ENCODE data around the gene PGP. TPM values are rescaled to one million over a fixed set of nuclear protein-coding genes. Genes with fewer than 3 reads are reported as not detected.

Gene PGP
- polyA plus RNA-seq, 3 donors from 2014 or later: 10.4 to 18.4 (median 17.7) TPM

DNA sequence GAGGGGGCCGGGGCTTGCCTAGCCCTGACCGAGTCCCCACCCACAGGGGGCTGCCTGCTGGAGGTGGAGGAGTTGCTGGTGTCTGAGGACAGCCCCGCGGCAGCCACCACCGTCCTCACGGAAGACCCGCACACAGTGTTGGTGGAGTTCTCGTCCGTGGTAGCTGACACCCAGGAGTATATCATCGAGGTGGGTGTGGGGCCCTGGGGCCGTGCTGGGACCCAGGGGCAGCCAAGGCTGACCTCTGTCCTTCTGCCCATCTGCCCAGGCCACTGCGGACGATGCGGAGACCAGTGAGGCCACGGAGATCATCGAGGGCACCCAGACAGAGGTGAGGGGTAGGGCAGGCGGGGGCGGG lies 20.2 kb upstream of the PGP start:
- Mint-ChIP-seq H3K27me3 (ENCODE audit: low read depth in 3 of 3) (peaks cover 2 to 3% (median 2%) of the 10 kb centered on the region in 3 donors), H3K4me3 (no peak overlapping the region), H3K27ac (no peak overlapping the region), H3K4me1 (peaks cover 0 to 2% of the 10 kb centered on the region in 2 donors), H3K9me3 (no peaks in the 10 kb centered on the region), H3K36me3 (peaks cover 0 to 8% (median 4%) of the 10 kb centered on the region in 3 donors)
- no peak for DNase-seq

DNA sequence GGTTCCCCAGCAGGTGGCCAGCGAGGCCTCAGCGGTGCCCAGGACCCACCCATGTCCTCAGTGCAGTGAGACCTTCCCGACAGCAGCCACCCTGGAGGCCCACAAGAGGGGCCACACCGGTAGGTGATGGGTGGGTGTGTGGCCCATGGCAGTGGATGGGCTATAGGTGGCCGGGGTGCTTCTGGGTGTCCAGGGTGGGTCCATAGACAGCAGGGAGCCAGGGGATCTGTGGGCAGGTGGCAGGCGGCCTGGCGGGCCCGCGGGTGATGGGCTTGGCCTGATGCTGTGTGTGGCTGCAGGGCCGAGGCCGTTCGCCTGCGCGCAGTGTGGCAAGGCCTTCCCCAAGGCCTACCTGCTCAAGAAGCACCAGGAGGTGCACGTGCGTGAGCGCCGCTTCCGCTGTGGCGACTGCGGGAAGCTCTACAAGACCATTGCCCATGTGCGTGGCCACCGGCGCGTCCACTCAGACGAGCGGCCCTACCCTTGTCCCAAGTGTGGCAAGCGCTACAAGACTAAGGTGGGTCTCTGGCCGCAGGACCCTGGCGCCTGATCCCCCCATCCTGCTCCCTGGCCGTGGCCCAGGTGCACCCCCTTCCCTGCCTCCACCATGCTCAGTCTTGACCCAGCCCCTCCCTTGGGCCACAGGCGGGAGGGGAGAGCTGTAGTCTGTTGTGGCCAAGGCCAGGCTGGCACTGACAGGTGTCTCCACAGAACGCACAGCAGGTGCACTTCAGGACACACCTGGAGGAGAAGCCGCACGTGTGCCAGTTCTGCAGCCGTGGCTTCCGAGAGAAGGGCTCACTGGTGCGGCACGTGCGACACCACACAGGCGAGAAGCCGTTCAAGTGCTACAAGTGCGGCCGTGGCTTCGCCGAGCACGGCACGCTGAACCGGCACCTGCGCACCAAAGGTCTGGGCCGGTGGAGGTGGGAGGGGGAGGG lies 19.5 kb upstream of the PGP start:
- DNase-seq: no peak
- H3K4me1 Mint-ChIP-seq: peaks cover 0 to 2% of the 10 kb centered on the region in 2 donors
- H3K36me3 Mint-ChIP-seq: peaks cover 0 to 8% (median 4%) of the 10 kb centered on the region in 3 donors
- H3K4me3 Mint-ChIP-seq: no peak overlapping the region
- H3K27me3 Mint-ChIP-seq (ENCODE audit: low read depth in 3 of 3): peaks cover 2 to 4% (median 3%) of the 10 kb centered on the region in 3 donors
- no peaks in the 10 kb centered on the region for H3K9me3 Mint-ChIP-seq
- H3K27ac Mint-ChIP-seq: no peak overlapping the region

DNA sequence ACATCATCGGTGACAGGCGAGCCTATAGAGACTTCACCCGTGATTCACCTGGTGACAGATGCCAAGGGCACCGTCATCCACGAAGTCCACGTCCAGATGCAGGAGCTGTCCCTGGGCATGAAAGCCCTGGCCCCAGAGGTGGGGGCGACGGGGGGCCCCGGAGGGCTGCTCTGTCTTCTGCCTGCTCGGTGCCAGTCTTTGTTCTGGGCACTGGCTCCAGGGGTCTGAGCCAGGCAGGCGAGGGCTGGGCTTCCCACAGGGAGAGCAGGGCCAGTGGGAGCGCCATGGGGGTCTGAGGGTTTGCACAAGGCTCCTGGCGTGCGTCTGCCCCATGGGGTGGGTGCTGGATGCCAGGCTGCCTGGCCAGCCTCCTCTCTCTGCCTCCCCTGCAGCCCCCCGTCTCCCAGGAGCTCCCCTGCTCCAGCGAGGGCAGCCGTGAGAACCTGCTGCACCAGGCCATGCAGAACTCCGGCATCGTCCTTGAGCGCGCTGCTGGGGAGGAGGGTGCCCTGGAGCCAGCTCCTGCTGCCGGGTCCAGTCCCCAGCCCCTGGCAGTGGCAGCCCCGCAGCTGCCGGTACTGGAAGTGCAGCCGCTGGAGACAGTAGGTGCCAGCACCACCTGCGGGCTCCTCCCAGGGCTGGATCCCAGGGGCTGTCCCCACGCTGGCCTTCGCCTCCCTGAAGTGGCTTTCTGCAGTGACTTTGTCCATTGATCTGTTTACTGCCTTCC lies 18.6 kb upstream of the PGP start:
- H3K27me3 Mint-ChIP-seq (ENCODE audit: low read depth in 3 of 3): peaks cover 2 to 4% (median 3%) of the 10 kb centered on the region in 3 donors
- H3K4me3 Mint-ChIP-seq: no peak overlapping the region
- no peak for DNase-seq
- H3K4me1 Mint-ChIP-seq: peaks cover 0 to 2% of the 10 kb centered on the region in 2 donors
- no peak overlapping the region for H3K27ac Mint-ChIP-seq
- H3K9me3 Mint-ChIP-seq: no peaks in the 10 kb centered on the region
- peaks cover 0 to 8% (median 4%) of the 10 kb centered on the region in 3 donors for H3K36me3 Mint-ChIP-seq

DNA sequence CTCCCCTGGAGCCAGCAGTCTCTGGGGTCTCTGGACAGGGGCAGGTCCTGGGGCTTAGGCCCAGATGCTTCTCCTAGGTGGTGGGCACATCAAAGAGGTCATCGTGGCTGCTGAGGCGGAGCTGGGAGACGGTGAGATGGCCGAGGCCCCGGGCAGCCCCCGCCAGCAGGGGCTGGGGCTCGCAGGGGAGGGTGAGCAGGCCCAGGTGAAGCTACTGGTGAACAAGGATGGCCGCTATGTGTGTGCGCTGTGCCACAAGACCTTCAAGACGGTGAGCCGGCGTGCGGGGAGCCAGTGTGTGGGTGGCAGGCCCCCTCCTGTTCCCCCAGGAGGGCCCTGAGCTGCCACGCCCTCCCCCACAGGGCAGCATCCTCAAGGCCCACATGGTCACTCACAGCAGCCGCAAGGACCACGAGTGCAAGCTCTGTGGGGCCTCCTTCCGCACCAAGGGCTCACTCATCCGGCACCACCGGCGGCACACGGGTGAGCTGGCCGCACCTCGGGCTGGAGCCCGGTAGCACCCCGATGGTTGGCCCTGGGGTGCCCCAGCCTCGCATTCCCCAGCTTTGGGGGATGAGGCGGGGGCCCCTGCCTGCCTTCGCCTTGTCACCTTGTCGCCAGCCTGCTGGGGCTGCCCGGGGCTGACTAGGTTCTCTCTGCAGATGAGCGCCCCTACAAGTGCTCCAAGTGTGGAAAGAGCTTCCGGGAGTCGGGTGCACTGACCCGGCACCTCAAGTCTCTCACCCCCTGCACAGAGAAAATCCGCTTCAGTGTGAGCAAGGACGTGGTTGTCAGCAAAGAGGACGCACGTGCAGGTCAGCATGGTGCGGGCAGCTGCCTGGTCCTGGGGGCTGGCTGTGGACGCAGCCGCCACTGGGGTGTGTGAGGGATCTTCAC lies 17.7 kb upstream of the PGP start:
- H3K27ac Mint-ChIP-seq: no peak overlapping the region
- DNase-seq: no peak
- H3K4me3 Mint-ChIP-seq: no peak overlapping the region
- H3K27me3 Mint-ChIP-seq (ENCODE audit: low read depth in 3 of 3): peaks cover 2 to 4% (median 3%) of the 10 kb centered on the region in 3 donors
- H3K9me3 Mint-ChIP-seq: no peaks in the 10 kb centered on the region
- H3K4me1 Mint-ChIP-seq: peaks cover 0 to 2% of the 10 kb centered on the region in 2 donors
- peaks cover 0 to 8% (median 4%) of the 10 kb centered on the region in 3 donors for H3K36me3 Mint-ChIP-seq

DNA sequence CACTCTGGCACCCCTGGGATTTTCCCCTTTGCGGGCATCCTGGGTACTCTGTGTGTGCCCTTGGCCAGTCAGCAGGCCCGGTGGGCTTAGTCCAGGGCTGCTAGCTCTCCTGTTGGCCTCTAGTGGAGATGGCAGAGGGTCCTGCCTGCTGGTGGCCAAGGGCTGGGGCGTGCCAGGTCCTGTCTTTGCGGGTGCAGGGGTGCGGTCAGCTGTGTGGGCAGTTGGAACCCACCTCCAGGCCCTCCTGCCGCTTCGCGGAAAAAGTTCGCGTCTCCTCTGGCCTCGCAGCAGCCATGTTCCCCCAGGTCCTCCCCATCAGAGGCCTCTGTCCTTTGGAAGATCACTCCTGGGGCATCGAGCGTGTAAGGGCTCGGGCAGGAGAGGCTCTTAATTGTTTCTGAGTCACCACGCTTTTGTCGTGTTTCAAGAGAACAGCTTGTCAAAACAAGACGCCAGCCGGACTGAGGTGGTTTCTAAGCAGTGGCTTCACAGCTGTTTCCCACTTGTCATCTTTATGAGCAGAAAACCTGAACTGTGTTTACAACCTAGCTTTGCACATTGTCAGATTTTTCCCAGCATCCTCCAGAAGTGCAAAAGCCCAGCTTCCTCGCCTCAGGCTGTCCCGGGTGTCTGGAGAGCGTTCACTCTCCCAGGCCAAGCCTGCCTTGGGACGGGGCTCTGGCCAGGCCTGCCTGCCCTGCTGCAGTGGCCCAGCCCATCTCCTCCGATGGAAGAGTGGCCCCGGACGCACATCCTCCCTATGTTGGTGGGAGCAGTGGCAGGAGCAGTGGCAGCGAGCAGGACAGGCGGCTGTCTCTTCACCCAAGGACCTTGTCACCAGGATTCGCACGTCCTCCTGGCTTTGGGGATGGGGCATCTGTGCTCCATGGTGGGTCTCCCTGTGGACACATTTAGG lies 16.6 kb upstream of the PGP start:
- Mint-ChIP-seq H3K27ac (no peak overlapping the region), H3K27me3 (ENCODE audit: low read depth in 3 of 3) (peaks cover 2 to 4% (median 3%) of the 10 kb centered on the region in 3 donors), H3K36me3 (peaks cover 0 to 8% (median 4%) of the 10 kb centered on the region in 3 donors), H3K9me3 (no peaks in the 10 kb centered on the region), H3K4me1 (peaks cover 8 to 9% of the 10 kb centered on the region in 2 donors), H3K4me3 (no peak overlapping the region)
- DNase-seq: no peak

DNA sequence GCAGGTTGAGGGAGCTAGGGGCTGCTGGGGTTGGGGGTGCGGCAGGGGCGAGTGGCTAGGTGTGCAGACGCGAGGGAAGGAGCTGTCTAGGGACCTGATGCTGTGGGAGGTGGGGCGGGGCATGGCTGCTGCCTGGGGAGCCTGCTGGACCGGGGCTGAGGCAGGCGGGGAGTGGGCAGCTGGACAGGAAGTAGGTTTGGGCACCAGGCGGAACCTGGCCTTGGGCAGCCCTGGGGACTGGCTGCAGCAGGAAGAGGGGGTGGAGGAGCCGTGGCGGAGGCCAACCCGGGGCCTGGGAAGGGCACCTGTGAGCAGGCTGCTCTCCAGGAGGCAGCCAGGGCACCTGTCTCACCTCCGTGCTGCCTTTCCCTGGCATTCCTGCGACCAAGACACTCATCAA lies 15.7 kb upstream of the PGP start:
- DNase-seq: no peak
- Mint-ChIP-seq H3K4me1 (peaks cover 11 to 14% of the 10 kb centered on the region in 2 donors), H3K36me3 (peaks cover 0 to 6% (median 2%) of the 10 kb centered on the region in 3 donors), H3K27me3 (ENCODE audit: low read depth in 3 of 3) (peaks cover 0 to 3% (median 3%) of the 10 kb centered on the region in 3 donors), H3K4me3 (no peak overlapping the region), H3K9me3 (no peaks in the 10 kb centered on the region), H3K27ac (no peak overlapping the region)

DNA sequence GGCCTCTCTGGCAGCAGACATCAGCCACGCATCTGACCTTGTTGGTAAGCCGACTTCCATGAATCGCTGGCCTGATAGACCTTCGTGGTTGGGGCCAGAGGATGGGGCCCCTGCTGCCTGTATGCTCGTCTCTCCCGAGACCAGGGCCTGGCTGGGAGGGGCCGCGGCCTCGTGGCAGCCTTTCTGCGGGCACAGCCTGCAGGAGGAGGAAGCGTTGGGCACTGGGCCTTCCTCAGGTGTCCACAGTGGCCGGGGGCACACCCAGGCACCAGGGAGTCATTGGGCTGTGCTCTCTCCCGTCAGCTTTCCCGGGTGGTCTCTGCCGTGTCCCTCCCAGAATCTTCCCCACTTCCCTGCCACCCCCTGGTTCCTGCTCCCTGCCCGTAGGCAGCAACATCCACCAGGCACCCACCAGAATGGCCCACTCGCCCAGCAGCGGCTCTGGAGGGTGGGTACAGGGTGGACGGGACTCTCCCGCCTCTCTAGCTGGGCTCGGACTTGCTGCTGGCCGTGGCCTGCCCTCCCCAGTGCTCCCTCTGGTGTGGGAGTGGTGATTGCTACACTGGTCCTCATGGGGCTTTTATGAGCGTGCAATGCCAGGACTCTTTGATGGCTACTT lies 15.1 kb upstream of the PGP start:
- Mint-ChIP-seq H3K36me3 (peaks cover 0 to 4% (median 0%) of the 10 kb centered on the region in 3 donors), H3K9me3 (no peaks in the 10 kb centered on the region), H3K4me3 (no peak overlapping the region), H3K4me1 (peaks cover 14 to 15% of the 10 kb centered on the region in 2 donors), H3K27me3 (ENCODE audit: low read depth in 3 of 3) (peaks cover 0 to 3% (median 2%) of the 10 kb centered on the region in 3 donors), H3K27ac (no peak overlapping the region)
- no peak for DNase-seq

DNA sequence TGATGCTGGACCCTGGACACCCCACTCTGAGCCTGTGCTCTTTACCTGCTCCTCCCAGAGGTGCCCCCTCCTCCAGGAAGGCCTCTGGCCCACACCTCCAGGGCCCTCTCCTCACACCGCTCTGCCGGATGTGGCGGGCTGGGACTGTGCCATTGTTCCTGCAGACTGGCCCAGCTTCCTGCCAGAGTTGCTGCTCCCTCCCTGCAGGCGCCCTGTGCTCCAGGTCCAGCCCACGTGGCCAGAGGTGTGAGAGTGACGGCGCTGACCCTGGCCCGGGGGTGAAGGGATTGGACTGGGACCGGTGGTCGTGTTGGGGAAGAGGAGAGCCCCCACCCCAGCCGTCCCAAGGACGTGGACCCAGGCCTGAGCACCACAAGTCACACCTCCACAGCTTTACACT lies 14.5 kb upstream of the PGP start:
- peaks cover 0 to 4% (median 0%) of the 10 kb centered on the region in 3 donors for H3K36me3 Mint-ChIP-seq
- peaks cover 14 to 22% of the 10 kb centered on the region in 2 donors for H3K4me1 Mint-ChIP-seq
- H3K4me3 Mint-ChIP-seq: no peak overlapping the region

DNA sequence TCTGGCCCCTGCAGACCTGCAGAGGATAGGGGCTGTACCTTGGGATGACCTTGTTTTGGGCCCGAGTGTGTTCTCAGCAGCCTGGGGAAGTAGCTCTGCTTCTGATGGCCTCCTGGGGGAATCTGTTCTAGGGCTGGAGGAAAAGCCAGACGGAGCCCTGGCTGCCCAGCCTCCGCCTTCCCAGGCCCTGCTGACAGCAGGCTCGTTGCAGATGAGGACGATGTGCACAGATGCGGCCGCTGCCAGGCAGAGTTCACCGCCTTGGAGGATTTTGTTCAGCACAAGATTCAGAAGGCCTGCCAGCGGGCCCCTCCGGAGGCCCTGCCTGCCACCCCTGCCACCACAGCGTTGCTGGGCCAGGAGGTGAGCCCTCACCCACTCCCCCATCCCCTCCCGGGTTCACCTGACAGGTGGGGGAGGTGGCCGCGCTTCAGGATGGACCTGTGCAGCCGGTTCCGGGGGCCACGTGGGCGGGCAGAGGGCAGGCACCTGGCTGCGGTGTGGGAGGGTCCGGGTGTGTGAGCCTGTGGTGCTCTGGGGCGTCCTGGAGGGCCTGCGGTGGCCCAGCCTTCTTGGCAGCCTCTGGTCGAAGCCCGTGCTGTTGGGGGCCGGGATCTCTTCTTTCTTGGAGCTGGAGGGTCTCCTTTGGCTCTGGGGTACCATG lies 13.7 kb upstream of the PGP start:
- H3K4me1 Mint-ChIP-seq: peaks cover 17 to 24% of the 10 kb centered on the region in 2 donors
- H3K4me3 Mint-ChIP-seq: no peak overlapping the region
- peaks cover 0 to 5% (median 5%) of the 10 kb centered on the region in 3 donors for H3K27me3 Mint-ChIP-seq (ENCODE audit: low read depth in 3 of 3)
- no peak overlapping the region for H3K27ac Mint-ChIP-seq
- peaks cover 0 to 4% (median 0%) of the 10 kb centered on the region in 3 donors for H3K36me3 Mint-ChIP-seq
- H3K9me3 Mint-ChIP-seq: no peaks in the 10 kb centered on the region
- DNase-seq: no peak

More for the DNA sequence above, 14.5 kb upstream of the PGP start:
- Mint-ChIP-seq H3K27ac (no peak overlapping the region), H3K27me3 (ENCODE audit: low read depth in 3 of 3) (peaks cover 0 to 4% (median 3%) of the 10 kb centered on the region in 3 donors), H3K9me3 (no peaks in the 10 kb centered on the region)
- no peak for DNase-seq

DNA sequence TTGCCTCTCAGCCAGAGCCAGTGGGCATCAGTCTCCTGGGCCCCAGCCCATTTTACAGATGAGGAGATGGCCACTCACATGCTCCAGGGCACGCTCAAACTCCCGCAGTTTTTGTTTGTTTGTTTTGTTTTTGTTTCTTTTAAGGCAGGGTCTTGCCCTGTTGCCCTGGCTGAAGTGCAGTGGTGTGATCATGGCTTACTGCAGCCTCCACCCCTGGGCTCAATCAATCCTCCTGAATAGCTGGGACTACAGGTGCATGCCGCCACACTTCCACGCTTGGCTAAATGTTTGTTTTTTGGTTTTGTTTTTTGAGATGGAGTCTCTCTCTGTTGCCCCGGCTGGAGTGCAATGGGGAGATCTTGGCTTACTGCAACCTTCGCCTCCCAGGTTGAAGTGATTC lies 12.3 kb upstream of the PGP start:
- no peak for DNase-seq
- Mint-ChIP-seq H3K4me3 (peak overlapping the region in 1 of 5 donors; percentile 32), H3K27ac (no peak overlapping the region)

DNA sequence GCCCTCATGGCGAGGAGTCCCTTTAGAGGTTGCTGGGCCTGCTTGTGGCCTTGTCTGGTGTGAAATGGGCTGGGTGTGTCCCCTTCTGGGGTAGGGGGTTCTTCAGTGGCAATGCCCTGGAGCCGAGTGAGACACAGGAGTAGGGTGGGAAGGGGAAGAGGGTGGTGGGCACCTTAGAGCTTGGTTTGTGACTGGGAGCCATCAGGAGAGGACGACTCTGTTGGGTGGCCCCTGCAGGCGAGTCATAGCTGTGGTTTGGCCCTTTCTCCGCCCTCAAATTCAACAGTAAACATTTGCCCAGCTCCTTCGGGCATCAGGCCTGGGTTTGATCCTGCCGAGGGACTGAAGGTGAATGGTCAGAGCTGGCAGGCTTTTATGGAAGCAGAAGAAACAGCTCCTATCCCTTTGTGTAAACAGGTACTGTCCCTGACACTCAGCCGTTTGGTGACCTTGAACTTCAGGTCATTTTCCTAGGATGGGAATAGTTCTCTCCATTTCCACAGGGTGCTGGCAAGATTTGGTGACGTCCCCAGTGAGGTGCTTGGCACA lies 11.7 kb upstream of the PGP start:
- peaks cover 0 to 8% (median 3%) of the 10 kb centered on the region in 3 donors for H3K27me3 Mint-ChIP-seq (ENCODE audit: low read depth in 3 of 3)
- DNase-seq: no peak
- peaks cover 20 to 27% of the 10 kb centered on the region in 2 donors for H3K4me1 Mint-ChIP-seq
- H3K4me3 Mint-ChIP-seq: peak overlapping the region in 4 of 5 donors; percentile 47 to 56 (median 50)
- H3K9me3 Mint-ChIP-seq: no peaks in the 10 kb centered on the region
- peak overlapping the region in 4 of 6 donors; percentile 16 to 77 (median 40) for H3K27ac Mint-ChIP-seq
- peaks cover 0 to 4% (median 0%) of the 10 kb centered on the region in 3 donors for H3K36me3 Mint-ChIP-seq

More for the DNA sequence above, 12.3 kb upstream of the PGP start:
- H3K27me3 Mint-ChIP-seq (ENCODE audit: low read depth in 3 of 3): peaks cover 0 to 8% (median 3%) of the 10 kb centered on the region in 3 donors
- H3K9me3 Mint-ChIP-seq: no peaks in the 10 kb centered on the region
- H3K36me3 Mint-ChIP-seq: peaks cover 0 to 4% (median 0%) of the 10 kb centered on the region in 3 donors
- peaks cover 20 to 27% of the 10 kb centered on the region in 2 donors for H3K4me1 Mint-ChIP-seq
